Liver (tissue), 9 donors: ENCODE results near the gene ACVR1. TPM values are rescaled to one million over a fixed set of nuclear protein-coding genes. Genes with fewer than 3 reads are reported as not detected.

ENCODE experiments used
- DNase-seq: peaks from one replicate; pipeline ENCODE4 v3.0.0-alpha.2; 2017; ENCODE audit warnings: low spot score
- H3K27ac ChIP-seq, 2 donors: one replicate each; pipeline ENCODE4 v1.7.0; 2013; ENCODE audit warnings: inconsistent platforms in 2 of 2, low read length in 2 of 2, control low read depth in 1 of 2, low read depth in 1 of 2, mild to moderate bottlenecking in 1 of 2
- H3K27me3 ChIP-seq, 4 donors: one replicate each; pipeline versions ENCODE4 v1.6.1 to v1.7.0; 2013; ENCODE audit warnings: low read length in 3 of 4, inconsistent platforms in 1 of 4, mild to moderate bottlenecking in 1 of 4, moderate library complexity in 1 of 4; ENCODE audit not compliant: control insufficient read depth in 4 of 4, insufficient read depth in 4 of 4
- H3K36me3 ChIP-seq, 4 donors: one replicate each; pipeline versions ENCODE4 v1.6.1 to v1.7.0; 2013; ENCODE audit warnings: low read length in 3 of 4, mild to moderate bottlenecking in 3 of 4, low read depth in 1 of 4, moderate library complexity in 1 of 4; ENCODE audit not compliant: control insufficient read depth in 4 of 4, insufficient read depth in 3 of 4
- H3K4me1 ChIP-seq, 4 donors: one replicate each; pipeline versions ENCODE4 v1.6.1 to v1.7.0; 2013; ENCODE audit warnings: low read length in 3 of 4, mild to moderate bottlenecking in 3 of 4, moderate library complexity in 1 of 4; ENCODE audit not compliant: control insufficient read depth in 4 of 4, insufficient read depth in 4 of 4
- H3K4me3 ChIP-seq, 3 donors: one replicate each; pipeline versions ENCODE4 v1.6.1 to v1.7.0; 2013; ENCODE audit warnings: low read length in 3 of 3, control low read depth in 1 of 3, low read depth in 1 of 3, mild to moderate bottlenecking in 1 of 3
- H3K9ac ChIP-seq, 2 donors: one replicate each; pipeline ENCODE4 v1.7.0; 2013; ENCODE audit warnings: low read length in 2 of 2, mild to moderate bottlenecking in 2 of 2, moderate library complexity in 2 of 2, control low read depth in 1 of 2, low read depth in 1 of 2
- H3K9me3 ChIP-seq, 4 donors: one replicate each; pipeline versions ENCODE4 v1.6.1 to v1.7.0; 2013; ENCODE audit warnings: low read length in 3 of 4; ENCODE audit not compliant: control insufficient read depth in 4 of 4
- ATF3 ChIP-seq: IDR thresholded peaks from 2 replicates; pipeline ENCODE4 v1.6.1; 2016; ENCODE audit warnings: antibody characterized with exemption
- CTCF ChIP-seq: fragments of 150-350 bp; IDR thresholded peaks from 2 replicates; pipeline ENCODE4 v1.5.1; 2017; ENCODE audit warnings: improper control_type of control experiment, low read depth, low read length; ENCODE audit not compliant: missing input control
- EGR1 ChIP-seq, 2 donors: IDR thresholded peaks; 2 replicates each; pipeline ENCODE4 v1.6.1; 2016 to 2018; ENCODE audit warnings: antibody characterized with exemption in 2 of 2, low read depth in 2 of 2
- FOXA1 ChIP-seq: IDR thresholded peaks from 2 replicates; pipeline ENCODE4 v1.6.1; 2016; ENCODE audit warnings: antibody characterized with exemption
- FOXA2 ChIP-seq: IDR thresholded peaks from 2 replicates; pipeline ENCODE4 v1.6.1; 2016; ENCODE audit warnings: antibody characterized with exemption
- GABPA ChIP-seq, 2 donors: IDR thresholded peaks in 1 of 2; conservative IDR thresholded peaks in 1 of 2; 2 replicates each; pipeline ENCODE4 v1.6.1; 2016; ENCODE audit warnings: antibody characterized with exemption in 2 of 2, mild to moderate bottlenecking in 1 of 2, moderate library complexity in 1 of 2
- HNF4A ChIP-seq, 2 donors: conservative IDR thresholded peaks; 2 replicates each; pipeline ENCODE4 v1.6.1; 2016; ENCODE audit warnings: antibody characterized with exemption in 2 of 2, mild to moderate bottlenecking in 2 of 2
- HNF4G ChIP-seq: IDR thresholded peaks from 2 replicates; pipeline ENCODE4 v1.6.1; 2016; ENCODE audit warnings: antibody characterized with exemption
- JUND ChIP-seq, 2 donors: IDR thresholded peaks; 2 replicates each; pipeline ENCODE4 v1.6.1; 2016; ENCODE audit warnings: antibody characterized with exemption in 2 of 2
- MAX ChIP-seq: IDR thresholded peaks from 2 replicates; pipeline ENCODE4 v1.6.1; 2016; ENCODE audit warnings: antibody characterized with exemption
- NR2F2 ChIP-seq: IDR thresholded peaks from 2 replicates; pipeline ENCODE4 v1.6.1; 2016; ENCODE audit warnings: antibody characterized with exemption
- RAD21 ChIP-seq, 2 donors: IDR thresholded peaks; 2 replicates each; pipeline ENCODE4 v1.6.1; 2016; ENCODE audit warnings: antibody characterized with exemption in 2 of 2, mild to moderate bottlenecking in 2 of 2
- REST ChIP-seq: IDR thresholded peaks from 2 replicates; pipeline ENCODE4 v1.6.1; 2016; ENCODE audit warnings: antibody characterized with exemption, mild to moderate bottlenecking
- RXRA ChIP-seq, 2 donors: IDR thresholded peaks; 2 replicates each; pipeline ENCODE4 v1.6.1; 2017 to 2018; ENCODE audit warnings: antibody characterized with exemption in 2 of 2, mild to moderate bottlenecking in 1 of 2
- SP1 ChIP-seq: IDR thresholded peaks from 2 replicates; pipeline ENCODE4 v1.6.1; 2018; ENCODE audit warnings: antibody characterized with exemption, mild to moderate bottlenecking
- TAF1 ChIP-seq: conservative IDR thresholded peaks from 2 replicates; pipeline ENCODE4 v1.6.1; 2016; ENCODE audit warnings: antibody characterized with exemption, mild to moderate bottlenecking
- YY1 ChIP-seq: IDR thresholded peaks from 2 replicates; pipeline ENCODE4 v1.6.1; 2016; ENCODE audit warnings: antibody characterized with exemption, mild to moderate bottlenecking
- ZBTB33 ChIP-seq: IDR thresholded peaks from 2 replicates; pipeline ENCODE4 v1.6.1; 2016; ENCODE audit warnings: antibody characterized with exemption
- WGBS: extraction: QIAGEN DNeasy Blood & Tissue Kit; methylation state at CpG from one replicate; pipeline ENCODE4 v1.1.7; 2013; 5-methylcytosine and 5-hydroxymethylcytosine counted together
- polyA plus RNA-seq, 2 donors: library from polyadenylated mRNA; stranded (reverse) in 1 of 2; unstranded in 1 of 2; fragments of 200-250 nt in 1 of 2; fragments of >200 nt in 1 of 2; fragmentation: Nextera tagmentation in 1 of 2; extraction: Ambion mirVana in 1 of 2; gene quantifications; one replicate each; pipeline versions ENCODE4 v1.2.1 to v1.2.3, GENCODE V29; 2013 to 2015
- total RNA-seq, 2 donors: library from RNA; depleted of rRNA; stranded (reverse); fragments of >200 nt; gene quantifications; one replicate each; pipeline ENCODE4 v1.2.3, GENCODE V29; 2014
- donor health status: healthy.
- donor health status: healthy.
- donor health status: healthy.
- donor health status: healthy.
- donor health status: healthy.

ACVR1 gene
- total and polyA plus RNA-seq, 4 donors: 6.2 to 20.4 (median 8.5) TPM

GRCh38 chr2:157810037-157810436 is 66.1 kb downstream of the ACVR1 start (continued):
- TF ChIP-seq TAF1 (no peak), JUND (IDR thresholded peaks at IDR 0.05) (peak in 1 of 2 donors; percentile 21), EGR1 (IDR thresholded peaks at IDR 0.05; ENCODE audit: low read depth in 2 of 2) (peak in 1 of 2 donors; percentile 16), HNF4G (peak; percentile 72)

GRCh38 chr2:157809212-157809611 is 66.9 kb downstream of the ACVR1 start:
- no peak for DNase-seq
- TF ChIP-seq TAF1 (no peak), GABPA (IDR thresholded peaks at IDR 0.05 in 1 of 2, conservative IDR thresholded peaks at IDR 0.05 in 1 of 2) (no peak), RXRA (IDR thresholded peaks at IDR 0.05) (no peak), HNF4G (no peak), FOXA1 (no peak), CTCF (no peak), NR2F2 (no peak), RAD21 (IDR thresholded peaks at IDR 0.05) (no peak), EGR1 (IDR thresholded peaks at IDR 0.05; ENCODE audit: low read depth in 2 of 2) (no peak), MAX (no peak), ATF3 (no peak), SP1 (no peak), YY1 (no peak)
- H3K9me3 ChIP-seq: no peaks in the 10 kb centered on the region
- H3K27ac ChIP-seq: no peak overlapping the region
- no peak overlapping the region for H3K9ac ChIP-seq
- H3K36me3 ChIP-seq: peaks cover 0 to 3% (median 0%) of the 10 kb centered on the region in 4 donors
- H3K27me3 ChIP-seq: no peaks in the 10 kb centered on the region
- WGBS: 91% methylated on average over 4 of the region's 4 CpGs
- H3K4me1 ChIP-seq: peaks cover 6 to 30% (median 13%) of the 10 kb centered on the region in 4 donors
- H3K4me3 ChIP-seq: no peak overlapping the region

- Histone ChIP-seq H3K27me3 (no peaks in the 10 kb centered on the region), H3K27ac (no peak overlapping the region), H3K4me3 (no peak overlapping the region), H3K9me3 (no peaks in the 10 kb centered on the region), H3K9ac (no peak overlapping the region), H3K36me3 (peaks cover 0 to 3% (median 0%) of the 10 kb centered on the region in 4 donors), H3K4me1 (peaks cover 6 to 22% (median 10%) of the 10 kb centered on the region in 4 donors)
- TF ChIP-seq REST (no peak), YY1 (no peak), EGR1 (IDR thresholded peaks at IDR 0.05; ENCODE audit: low read depth in 2 of 2) (no peak), JUND (IDR thresholded peaks at IDR 0.05) (no peak), SP1 (no peak), HNF4G (no peak), RAD21 (IDR thresholded peaks at IDR 0.05) (no peak), RXRA (IDR thresholded peaks at IDR 0.05) (no peak), GABPA (IDR thresholded peaks at IDR 0.05 in 1 of 2, conservative IDR thresholded peaks at IDR 0.05 in 1 of 2) (no peak), ATF3 (no peak), TAF1 (no peak), CTCF (no peak), FOXA1 (no peak), MAX (no peak), HNF4A (conservative IDR thresholded peaks at IDR 0.05) (no peak), ZBTB33 (no peak), NR2F2 (no peak), FOXA2 (no peak)
- DNase-seq: no peak
- WGBS: 71% methylated on average over 3 of the region's 3 CpGs
Measured at GRCh38 chr2:157808421-157808820, 67.7 kb downstream of the ACVR1 start.
